Cerebellar cortex (tissue), 1 donor: Measurements from ENCODE around the gene CHCT1.
"Not testable (repeated sequence)": the region's sequence is repeated elsewhere in the genome, so short reads cannot be mapped to it uniquely, and the experiment has no call there.

Experiments
- DNase-seq: peaks from one replicate; pipeline ENCODE4 v3.0.0-alpha.2; 2015; ENCODE audit warnings: low spot score

The CHCT1 gene

DNA sequence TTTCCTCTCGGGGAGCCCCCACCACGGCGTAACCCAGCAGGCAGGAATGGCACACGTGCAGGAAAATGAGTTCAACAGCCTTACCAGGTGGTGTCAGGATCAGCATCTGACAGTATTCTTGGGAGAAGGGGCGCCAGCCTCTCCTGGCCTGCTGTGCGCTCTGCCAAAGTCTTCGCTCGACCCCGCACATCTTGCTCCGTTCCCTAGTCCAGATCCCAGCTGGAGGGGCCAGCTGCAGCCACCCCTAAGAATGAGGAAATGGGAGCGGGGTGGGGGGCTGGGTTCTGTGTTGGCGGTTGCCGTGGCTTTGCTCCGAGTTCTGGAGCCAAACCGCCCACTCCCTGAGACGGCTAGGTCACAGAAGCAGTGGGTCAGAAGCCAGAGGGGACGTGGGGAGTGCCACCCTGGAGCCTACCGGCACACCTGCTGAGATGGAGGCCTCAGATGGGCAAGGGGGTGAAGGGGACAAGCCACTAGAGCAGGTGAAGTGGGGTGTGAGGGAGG is at the start of gene CHCT1:
TSS of gene CHCT1 (plus strand) at position 328 of the 504 bp plus-strand sequence. CDS start at position 432, 104 bp downstream.
- no peak for DNase-seq

- DNase-seq: no peak
Observed at GRCh38 chr17:60372790-60373483, 49.4 kb upstream of the CHCT1 start.

GRCh38 chr17:60378187-60378586 is 44.1 kb upstream of the CHCT1 start:
- DNase-seq: not testable (repeated sequence)

- not testable (repeated sequence) for DNase-seq
Observed at GRCh38 chr17:60379461-60379860, 42.8 kb upstream of the CHCT1 start.

DNA sequence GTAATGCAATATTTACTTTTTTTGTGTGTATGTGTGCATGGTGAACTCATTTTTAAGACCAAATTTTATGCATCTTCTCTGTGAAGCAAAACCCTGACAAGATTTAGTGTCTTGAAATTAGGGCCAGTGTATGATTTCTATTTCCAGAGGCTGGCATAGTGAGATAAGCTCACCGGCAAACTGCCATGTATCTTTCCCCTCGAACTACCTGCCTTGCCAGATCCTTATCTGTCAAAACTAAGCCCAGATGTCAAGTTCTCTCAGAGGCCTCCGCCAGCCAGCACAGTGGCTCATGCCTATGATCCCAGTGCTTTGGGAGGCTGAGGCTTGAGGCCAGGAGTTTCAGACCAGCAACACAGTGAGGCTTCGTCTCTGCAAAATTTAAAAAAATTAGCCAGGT is 40.3 kb upstream of the CHCT1 start:
- no peak for DNase-seq

DNA sequence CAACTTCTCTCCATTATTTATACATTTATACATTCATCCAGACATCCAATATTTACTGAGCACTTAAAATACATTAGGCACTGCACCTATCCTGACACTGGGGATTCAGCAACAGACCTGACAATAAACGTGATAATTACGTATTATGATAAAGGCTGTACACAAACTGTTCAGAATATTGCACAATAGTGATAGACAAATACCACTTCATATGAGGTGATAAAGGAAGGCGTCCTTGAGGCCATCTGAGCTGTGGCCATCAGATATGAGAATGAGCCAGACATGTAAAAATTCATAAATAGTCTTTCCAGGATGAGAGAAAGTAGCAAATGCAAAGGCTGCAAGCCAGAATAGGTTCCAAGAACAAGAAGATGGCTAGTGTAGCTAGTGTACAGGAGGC is 38.9 kb upstream of the CHCT1 start:
- no peak for DNase-seq

DNA sequence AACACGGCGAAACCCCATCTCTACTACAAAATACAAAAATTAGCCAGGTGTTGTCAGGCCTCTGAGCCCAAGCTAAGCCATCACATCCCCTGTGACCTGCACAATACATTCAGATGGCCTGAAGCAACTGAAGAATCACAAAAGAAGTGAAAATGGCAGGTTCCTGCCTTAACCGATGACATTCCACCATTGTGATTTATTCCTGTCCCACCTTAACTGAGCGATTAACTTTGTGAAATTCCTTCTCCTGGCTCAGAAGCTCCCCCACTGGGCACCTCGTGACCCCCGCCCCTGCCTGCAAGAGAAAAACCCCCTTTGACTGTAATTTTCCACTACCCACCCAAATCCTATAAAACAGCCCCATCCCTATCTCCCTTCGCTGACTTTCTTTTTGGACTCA is 37.4 kb upstream of the CHCT1 start:
- DNase-seq: not testable (repeated sequence)

DNA sequence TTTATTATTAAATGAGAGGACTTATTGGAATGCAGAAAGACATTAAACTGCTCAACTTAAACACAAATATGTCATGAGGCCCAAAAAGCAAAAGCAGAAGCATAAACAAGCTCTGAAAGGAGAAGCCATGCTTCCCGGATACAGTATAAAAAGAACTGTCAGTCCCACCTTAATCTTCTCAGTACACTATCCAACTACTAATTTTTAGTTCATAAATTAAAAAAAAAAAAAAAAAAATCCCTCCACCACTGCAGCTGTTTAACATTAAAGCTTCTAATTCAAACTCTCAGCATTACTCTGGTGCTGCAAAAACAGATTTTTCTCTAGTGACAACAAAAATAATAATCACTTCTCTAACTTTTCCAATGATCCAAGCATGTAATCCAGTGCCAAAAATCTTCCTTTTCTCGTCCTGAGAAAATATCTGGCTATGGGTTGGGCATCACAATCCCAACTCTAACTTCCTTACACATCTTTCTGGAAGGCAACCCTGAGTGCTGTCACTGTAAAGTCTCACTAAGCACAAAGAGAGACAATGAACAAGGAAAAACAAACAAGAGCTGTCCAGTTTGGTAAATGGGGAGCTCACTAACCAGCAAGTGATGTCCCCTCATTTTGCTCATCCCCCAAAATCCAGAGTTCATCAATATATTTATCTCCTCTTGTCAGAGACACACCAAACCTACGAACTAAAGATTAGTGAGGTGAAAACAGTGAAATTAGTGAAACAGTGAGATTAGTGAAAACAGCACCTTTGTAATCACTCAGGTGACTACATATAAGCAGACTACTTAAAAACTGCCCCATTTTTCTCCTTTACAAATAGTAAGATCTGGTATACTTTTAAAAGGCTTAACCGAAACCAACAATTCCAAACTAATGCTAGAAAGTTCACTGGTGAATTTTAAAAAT is 35.9 kb upstream of the CHCT1 start:
- no peak for DNase-seq

DNA sequence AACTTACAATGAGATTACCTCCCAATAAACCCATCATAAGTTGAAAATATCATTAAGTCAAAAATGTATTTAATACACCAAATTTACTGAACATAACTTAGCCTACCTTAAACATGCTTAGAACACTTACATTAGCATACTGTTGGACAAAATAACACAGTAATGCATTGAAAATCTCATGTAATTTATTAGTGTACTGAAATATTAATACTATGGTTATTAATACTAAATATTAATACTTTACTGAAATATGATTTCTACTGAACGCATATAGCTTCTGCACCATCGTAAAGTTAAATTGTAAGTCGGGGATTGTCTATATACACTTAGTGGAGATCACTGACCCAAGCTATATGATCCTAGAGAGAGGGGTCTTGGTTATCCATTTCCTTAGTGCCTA is 34.6 kb upstream of the CHCT1 start:
- DNase-seq: no peak

GRCh38 chr17:60388742-60389141 is 33.5 kb upstream of the CHCT1 start:
- DNase-seq: no peak

DNA sequence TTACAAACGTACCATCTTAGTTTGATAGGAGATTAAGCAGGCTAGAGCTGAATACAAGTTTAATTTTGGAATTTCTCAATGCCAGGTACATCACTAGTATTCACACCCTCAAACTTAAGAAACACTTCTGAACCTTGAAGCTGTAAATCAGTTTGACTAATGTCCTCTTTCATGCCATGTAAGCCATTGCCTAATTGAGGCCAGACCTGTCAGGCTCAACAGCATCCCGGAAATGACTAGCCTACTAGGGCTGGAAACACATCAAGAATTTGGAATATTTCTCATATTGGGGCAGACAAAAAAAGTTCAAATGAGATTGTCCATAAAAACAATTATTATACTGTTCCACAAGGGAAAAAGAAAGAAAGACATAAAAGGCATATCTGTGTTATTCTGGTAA is 32.1 kb upstream of the CHCT1 start:
- DNase-seq: peak; percentile 17

DNA sequence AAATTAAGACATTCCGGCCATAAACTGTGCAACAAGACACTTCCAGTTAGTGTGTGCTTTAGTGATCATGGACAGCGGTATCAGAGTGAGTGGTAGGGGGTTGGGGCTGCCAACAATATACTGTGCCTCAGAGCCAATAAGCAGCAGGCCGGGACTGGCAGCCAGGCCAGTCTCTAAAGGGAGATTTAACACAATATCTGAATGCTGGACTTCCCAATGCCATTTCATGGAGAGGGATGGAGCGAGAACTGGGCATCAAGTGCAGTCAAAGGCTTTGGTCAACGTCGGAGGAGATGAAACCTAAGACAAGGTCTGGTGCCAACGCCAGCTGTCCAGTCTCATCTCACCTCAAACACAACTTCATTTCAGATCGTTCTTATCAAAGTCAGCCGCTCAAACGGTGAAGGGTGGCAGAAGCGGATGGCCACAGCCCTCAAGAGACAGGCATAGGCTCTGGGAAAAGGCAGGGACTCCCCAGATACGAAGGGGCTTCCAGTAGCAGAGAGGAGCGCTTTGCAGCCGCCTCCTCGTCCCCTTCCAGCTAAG is 31.3 kb upstream of the CHCT1 start:
- DNase-seq: peak; percentile 69

GRCh38 chr17:60391471-60392041 is 30.7 kb upstream of the CHCT1 start:
- DNase-seq: no peak

GRCh38 chr17:60392042-60392844 is 30.0 kb upstream of the CHCT1 start, which contains the start of gene USP32:
Gene USP32 (minus strand): TSS chr17:60392133. CDS start chr17:60391939, 194 bp downstream.
- DNase-seq: peak; percentile 97

DNA sequence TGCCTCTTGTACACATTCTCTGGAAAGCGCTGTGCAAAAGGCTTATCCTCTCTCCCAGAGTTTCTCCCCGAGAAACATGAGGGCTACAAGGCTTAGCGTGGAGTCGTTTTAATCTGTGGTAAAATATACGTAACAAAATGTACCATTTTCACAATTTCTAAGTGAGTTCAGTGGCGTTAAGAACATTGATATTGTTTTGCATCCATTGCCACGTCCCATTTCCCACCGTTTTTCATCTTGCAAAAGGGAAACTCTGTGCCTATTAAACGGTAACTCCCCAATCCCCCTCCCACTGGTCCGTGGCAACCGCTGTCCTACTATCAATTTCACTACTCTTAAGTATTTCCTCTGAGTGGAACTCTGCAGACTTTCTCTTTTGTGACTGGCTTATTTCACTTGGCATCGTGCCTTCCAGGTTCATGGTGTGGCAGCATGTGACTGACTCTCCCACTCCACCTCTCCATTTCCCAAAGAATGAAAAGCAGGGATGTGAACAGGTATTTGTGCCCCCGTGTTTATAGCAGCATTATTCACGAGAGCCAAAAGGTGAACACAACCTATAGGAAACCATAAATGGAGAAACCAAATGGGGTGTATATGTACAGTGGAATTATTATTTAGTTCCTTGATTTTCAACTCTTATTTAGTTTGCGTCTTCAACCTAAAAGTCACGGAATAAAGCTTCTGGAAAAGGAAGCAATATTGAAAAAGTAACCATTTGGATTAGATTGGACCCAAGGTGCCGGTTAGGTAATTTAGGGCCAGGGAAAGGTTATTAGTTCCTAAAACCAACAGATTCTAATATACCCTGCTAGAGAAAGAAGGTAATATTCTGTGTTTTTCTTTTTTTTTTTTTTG is 29.2 kb upstream of the CHCT1 start:
- peak; percentile 56 for DNase-seq

DNA sequence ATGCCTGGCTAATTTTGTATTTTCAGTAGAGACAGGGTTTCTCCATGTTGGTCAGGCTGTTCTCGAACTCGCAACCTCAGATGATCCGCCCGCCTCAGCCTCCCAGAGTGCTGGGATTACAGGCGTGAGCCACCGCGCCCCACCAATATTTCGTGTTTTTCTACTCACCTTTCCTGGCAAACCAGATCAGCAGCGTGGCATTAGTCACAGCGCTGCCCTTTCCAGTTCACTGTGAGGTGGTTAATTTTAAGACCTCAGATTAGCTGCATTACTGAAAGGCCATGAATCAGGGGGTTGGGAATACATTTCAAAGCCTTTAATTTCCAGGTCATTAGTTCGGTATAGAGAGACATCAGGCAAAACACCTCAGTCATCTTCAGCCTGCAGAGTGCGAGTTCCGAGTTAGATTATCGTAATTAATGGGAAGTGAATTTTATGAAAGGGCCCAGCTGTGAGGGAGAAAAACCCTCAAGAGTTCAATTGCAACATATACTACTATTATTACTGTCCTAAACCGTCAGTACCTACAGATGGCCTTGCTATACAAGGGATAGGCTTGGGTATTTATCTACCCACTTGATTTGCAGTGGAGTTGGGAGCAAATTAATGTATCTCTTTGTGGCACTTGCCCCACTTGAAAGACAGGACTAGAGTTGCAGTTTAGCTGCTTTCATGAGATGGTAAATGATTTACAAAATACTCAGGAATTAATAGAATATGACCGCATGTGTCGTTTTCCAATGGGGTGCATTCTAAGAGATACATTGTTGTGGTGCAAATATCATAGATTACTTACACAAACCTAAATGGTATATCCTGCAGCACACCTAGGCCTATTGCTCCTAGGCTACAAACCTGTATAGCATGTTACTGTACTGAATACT is 28.2 kb upstream of the CHCT1 start:
- no peak for DNase-seq

DNA sequence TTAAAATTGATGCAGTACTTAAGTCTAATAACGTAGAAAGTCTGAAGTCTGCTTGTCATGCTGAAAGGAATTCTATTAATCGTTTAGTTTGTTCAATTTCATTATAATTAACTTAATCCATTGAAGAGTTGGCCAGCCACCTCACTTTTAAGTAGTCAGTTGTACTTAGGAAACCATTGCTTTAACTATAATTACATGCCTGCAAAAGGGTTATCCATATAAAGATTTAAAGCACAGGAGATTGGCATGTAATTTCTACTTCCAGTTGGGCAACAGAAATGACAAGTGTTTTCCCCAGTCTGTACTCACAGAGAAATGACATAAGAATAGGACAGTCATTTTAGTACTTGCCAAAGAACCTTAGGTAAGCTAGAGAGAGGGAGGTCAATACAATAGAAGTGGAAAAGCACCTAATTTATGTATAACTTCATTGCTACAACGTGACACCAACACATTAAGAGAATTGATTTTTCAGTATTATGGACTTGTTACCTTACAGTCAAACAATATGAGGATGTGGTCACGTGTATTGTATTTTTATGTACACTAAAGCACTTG is 26.7 kb upstream of the CHCT1 start:
- no peak for DNase-seq

- DNase-seq: no peak
Observed at GRCh38 chr17:60396412-60396811, 25.9 kb upstream of the CHCT1 start.
